Breast epithelium (tissue), 4 donors: Measurements from ENCODE around the gene PRR20G. TPM values are rescaled to one million over a fixed set of nuclear protein-coding genes. Genes with fewer than 3 reads are reported as not detected.

Experiments used
- DNase-seq, 2 donors: peaks; one replicate each; pipeline ENCODE4 v3.0.0-alpha.2; 2019; ENCODE audit warnings: low spot score in 2 of 2
- H3K27ac ChIP-seq, 2 donors: fragments of 200-600 bp; sonication (generic) in 1 of 2; one replicate each; pipeline ENCODE4 v1.5.1; 2016 to 2019; ENCODE audit warnings: mild to moderate bottlenecking in 1 of 2
- H3K27me3 ChIP-seq, 2 donors: fragments of 200-600 bp; sonication (generic) in 1 of 2; one replicate each; pipeline versions ENCODE4 v1.5.1 to v1.6.0; 2017 to 2019; ENCODE audit warnings: control low read depth in 1 of 2, mild to moderate bottlenecking in 1 of 2
- H3K36me3 ChIP-seq: fragments of 200-600 bp; one replicate; pipeline ENCODE4 v1.5.1; 2019
- H3K4me1 ChIP-seq, 2 donors: fragments of 200-600 bp; sonication (generic); one replicate each; pipeline ENCODE4 v1.5.1; 2016 to 2019; ENCODE audit warnings: control low read depth in 1 of 2
- H3K4me3 ChIP-seq, 3 donors: fragments of 200-600 bp; sonication (generic); 1 replicate in 2 of 3; 2 replicates in 1 of 3; pipeline ENCODE4 v1.5.1; 2016 to 2019; ENCODE audit warnings: mild to moderate bottlenecking in 3 of 3, moderate library complexity in 2 of 3
- H3K9me3 ChIP-seq, 2 donors: fragments of 200-600 bp; sonication (generic) in 1 of 2; one replicate each; pipeline ENCODE4 v1.5.1; 2016 to 2019; ENCODE audit warnings: control low read depth in 1 of 2
- POLR2A ChIP-seq: fragments of 450-650 bp; IDR thresholded peaks from one replicate; pipeline ENCODE4 v1.6.1; 2016; ENCODE audit warnings: antibody characterized with exemption, mild to moderate bottlenecking, moderate library complexity
- POLR2AphosphoS5 ChIP-seq, 3 donors: sonication (generic); formaldehyde crosslinking; IDR thresholded peaks; one replicate each; pipeline ENCODE4 v1.6.1; 2017; ENCODE audit warnings: antibody characterized with exemption in 3 of 3
- intact Hi-C: fragments of 100-400 bp; cut with DNase I; formaldehyde crosslinking; loops from one replicate; pipeline ENCODE4 v1.15.1; 2023; ENCODE audit warnings: low total_unique reads
- total RNA-seq, 3 donors: library from RNA; depleted of rRNA; stranded (reverse); fragments of >200 nt; gene quantifications; one replicate each; pipeline ENCODE4 v1.1.0, GENCODE V29; 2016
- TF ChIP-seq, protein P1 (sequence below), 3 donors: fragments of 450-650 bp; IDR thresholded peaks; one replicate each; pipeline ENCODE4 v1.5.1; 2016 to 2017; ENCODE audit warnings: antibody characterized with exemption in 3 of 3, mild to moderate bottlenecking in 3 of 3, moderate library complexity in 3 of 3

PRR20G gene
- not detected for total RNA-seq

DNA sequence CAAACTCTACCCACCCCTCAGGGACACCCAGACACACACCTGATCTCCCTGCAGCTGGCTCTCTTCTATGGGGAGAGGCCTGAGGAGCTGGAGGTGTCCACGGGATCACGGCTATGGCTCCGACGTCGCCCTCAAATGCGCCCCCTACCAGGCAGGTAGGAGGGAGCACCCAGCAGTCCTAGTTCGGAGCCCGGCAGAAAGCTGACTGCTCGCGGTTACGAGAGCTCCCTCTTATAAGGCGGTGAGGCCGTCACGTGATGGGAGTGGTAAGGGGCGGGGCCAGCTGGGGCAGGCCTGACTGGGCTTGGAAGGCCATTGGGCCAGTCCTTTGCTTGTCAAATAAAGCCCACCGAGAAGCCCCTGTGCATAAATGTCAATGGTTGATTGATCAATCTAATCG is at the start of gene PRR20G:
Gene PRR20G (minus strand): TSS at position 207 of the 400 bp plus-strand sequence. CDS start 681 bp downstream, outside the sequence.
- TF ChIP-seq POLR2AphosphoS5 (IDR thresholded peaks at IDR 0.05), result no peak
- TF ChIP-seq, protein P1, sequence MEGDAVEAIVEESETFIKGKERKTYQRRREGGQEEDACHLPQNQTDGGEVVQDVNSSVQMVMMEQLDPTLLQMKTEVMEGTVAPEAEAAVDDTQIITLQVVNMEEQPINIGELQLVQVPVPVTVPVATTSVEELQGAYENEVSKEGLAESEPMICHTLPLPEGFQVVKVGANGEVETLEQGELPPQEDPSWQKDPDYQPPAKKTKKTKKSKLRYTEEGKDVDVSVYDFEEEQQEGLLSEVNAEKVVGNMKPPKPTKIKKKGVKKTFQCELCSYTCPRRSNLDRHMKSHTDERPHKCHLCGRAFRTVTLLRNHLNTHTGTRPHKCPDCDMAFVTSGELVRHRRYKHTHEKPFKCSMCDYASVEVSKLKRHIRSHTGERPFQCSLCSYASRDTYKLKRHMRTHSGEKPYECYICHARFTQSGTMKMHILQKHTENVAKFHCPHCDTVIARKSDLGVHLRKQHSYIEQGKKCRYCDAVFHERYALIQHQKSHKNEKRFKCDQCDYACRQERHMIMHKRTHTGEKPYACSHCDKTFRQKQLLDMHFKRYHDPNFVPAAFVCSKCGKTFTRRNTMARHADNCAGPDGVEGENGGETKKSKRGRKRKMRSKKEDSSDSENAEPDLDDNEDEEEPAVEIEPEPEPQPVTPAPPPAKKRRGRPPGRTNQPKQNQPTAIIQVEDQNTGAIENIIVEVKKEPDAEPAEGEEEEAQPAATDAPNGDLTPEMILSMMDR (IDR thresholded peaks at IDR 0.05), result no peak
- TF ChIP-seq POLR2A, result no peak
- Histone ChIP-seq H3K27me3 (no peaks in the 10 kb centered on the region), H3K36me3 (no peaks in the 10 kb centered on the region), H3K4me3 (no peak within 1 kb of the TSS), H3K4me1 (no peaks in the 10 kb centered on the region), H3K9me3 (peaks cover 0 to 5% of the 10 kb centered on the region in 2 donors), H3K27ac (no peak within 1 kb of the TSS)
- intact Hi-C loops, result no loop called here
- no peak for DNase-seq

DNA sequence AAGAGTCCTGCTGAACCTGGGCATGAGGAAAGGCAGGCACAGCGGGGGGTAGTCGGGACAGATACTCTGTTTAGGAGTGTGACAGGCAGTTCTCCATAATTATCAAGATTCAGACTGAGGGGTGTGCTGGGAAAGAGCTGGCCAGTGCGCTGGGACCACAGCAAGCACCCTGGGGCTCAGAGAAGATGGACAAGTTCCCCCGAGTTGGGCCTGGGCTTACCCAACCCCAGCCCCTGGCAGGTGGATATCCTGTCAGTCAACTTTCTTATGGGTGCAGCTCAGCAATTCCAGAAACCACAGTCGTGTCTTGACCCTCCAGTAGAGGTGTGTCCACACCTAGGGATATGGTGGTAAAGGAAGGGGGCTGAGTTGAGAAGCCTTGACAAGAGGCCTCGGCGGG is 49.2 kb upstream of the PRR20G start:
- DNase-seq, result no peak
- no peak for TF ChIP-seq POLR2A
- no peak for TF ChIP-seq POLR2AphosphoS5 (IDR thresholded peaks at IDR 0.05)
- TF ChIP-seq, protein P1 (IDR thresholded peaks at IDR 0.05), result no peak
- intact Hi-C loops, result no loop called here
- Histone ChIP-seq H3K36me3 (no peaks in the 10 kb centered on the region), H3K27me3 (peaks cover 0 to 36% of the 10 kb centered on the region in 2 donors), H3K27ac (no peak overlapping the region), H3K9me3 (peaks cover 0 to 12% of the 10 kb centered on the region in 2 donors), H3K4me1 (no peaks in the 10 kb centered on the region), H3K4me3 (no peak overlapping the region)

DNA sequence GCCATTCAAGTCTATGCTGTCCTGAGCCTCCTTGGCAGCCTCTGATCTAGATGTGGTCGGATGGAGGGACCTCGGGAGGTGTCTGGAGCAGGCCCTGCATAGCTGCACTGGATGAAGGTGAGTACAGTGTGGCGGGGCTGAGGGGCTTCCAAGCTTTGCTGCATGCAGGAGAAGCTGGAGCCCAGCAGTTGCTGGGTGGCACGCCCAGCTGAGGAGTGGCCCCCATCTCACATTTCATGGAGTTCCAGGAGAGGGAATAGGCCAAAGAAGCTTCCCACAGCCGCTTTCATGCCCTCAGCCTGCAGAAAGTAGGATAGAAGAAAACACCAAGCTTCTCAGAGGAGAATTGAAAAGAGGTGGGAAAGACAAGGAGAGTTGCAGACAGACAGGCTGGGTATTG is 48.3 kb upstream of the PRR20G start:
- Histone ChIP-seq H3K27ac (no peak overlapping the region), H3K4me1 (no peaks in the 10 kb centered on the region), H3K4me3 (no peak overlapping the region), H3K9me3 (peaks cover 2 to 14% of the 10 kb centered on the region in 2 donors), H3K27me3 (peaks cover 0 to 36% of the 10 kb centered on the region in 2 donors), H3K36me3 (no peaks in the 10 kb centered on the region)
- DNase-seq, result no peak
- intact Hi-C loops, result no loop called here
- TF ChIP-seq, protein P1 (IDR thresholded peaks at IDR 0.05), result no peak
- no peak for TF ChIP-seq POLR2AphosphoS5 (IDR thresholded peaks at IDR 0.05)
- no peak for TF ChIP-seq POLR2A

DNA sequence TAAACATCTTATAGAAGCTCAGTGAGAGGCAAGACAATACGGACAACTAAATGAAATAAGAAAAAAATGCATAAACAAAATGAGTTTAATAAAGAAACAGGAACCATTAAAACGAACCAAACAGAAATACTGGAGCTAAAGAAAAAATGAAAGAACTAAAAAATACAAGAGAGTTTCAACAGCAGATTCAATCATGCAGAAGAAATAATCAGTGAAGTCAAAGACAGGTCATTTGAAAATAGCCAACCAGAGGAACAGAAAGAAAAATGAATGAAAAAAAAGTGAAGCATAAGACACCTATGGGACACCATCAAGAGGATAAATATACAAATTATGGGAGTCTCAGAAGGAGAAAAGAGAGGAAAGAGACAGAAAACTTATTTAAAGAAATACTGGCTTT is 42.5 kb upstream of the PRR20G start:
- intact Hi-C loops, result no loop called here

DNA sequence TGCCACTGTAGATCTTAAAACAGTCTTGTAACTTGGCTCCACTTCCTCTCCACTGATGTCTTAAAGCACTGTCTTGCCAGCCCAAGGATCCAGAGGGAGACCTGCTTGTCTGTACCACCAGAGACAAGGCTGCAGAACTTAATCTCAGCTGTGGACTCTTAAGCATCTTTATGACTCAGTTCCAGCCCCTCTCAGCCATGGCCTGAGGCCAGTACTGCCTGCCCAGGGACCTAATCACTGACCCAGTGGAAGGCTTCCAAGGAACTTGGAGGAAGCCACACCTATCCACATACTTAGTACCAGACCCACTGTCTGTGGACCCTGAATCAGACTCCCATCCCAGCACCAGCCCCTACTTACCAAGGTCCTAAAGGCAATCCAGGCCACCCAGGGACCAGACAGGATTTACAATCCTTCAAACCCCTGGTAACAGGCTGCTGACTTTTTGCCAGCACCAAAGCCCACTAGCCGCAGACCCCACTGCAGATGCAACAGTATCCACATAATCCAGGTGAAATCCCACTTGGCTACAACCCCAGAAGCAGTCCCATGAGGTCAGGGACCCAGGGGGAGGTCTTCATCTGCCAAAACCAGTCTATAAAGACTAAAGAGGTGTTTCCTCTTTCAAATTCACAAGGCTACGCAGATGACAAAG is 41.9 kb upstream of the PRR20G start:
- H3K9me3 ChIP-seq, result peaks cover 14 to 26% of the 10 kb centered on the region in 2 donors
- no peak overlapping the region for H3K27ac ChIP-seq
- H3K4me1 ChIP-seq, result no peaks in the 10 kb centered on the region
- TF ChIP-seq, protein P1 (IDR thresholded peaks at IDR 0.05), result no peak
- TF ChIP-seq POLR2A (no peak), POLR2AphosphoS5 (IDR thresholded peaks at IDR 0.05) (no peak)
- intact Hi-C loops, result no loop called here
- H3K27me3 ChIP-seq, result no peaks in the 10 kb centered on the region
- DNase-seq, result no peak
- no peak overlapping the region for H3K4me3 ChIP-seq
- H3K36me3 ChIP-seq, result no peaks in the 10 kb centered on the region

More for the DNA sequence above, 42.5 kb upstream of the PRR20G start:
- peaks cover 14 to 28% of the 10 kb centered on the region in 2 donors for H3K9me3 ChIP-seq
- H3K27me3 ChIP-seq, result no peaks in the 10 kb centered on the region
- no peak overlapping the region for H3K4me3 ChIP-seq
- no peaks in the 10 kb centered on the region for H3K4me1 ChIP-seq
- no peak for DNase-seq
- TF ChIP-seq POLR2AphosphoS5 (IDR thresholded peaks at IDR 0.05) (no peak), POLR2A (no peak)
- TF ChIP-seq, protein P1 (IDR thresholded peaks at IDR 0.05), result no peak
- H3K36me3 ChIP-seq, result no peaks in the 10 kb centered on the region
- H3K27ac ChIP-seq, result no peak overlapping the region
